ENCODE data around the gene AIDA.
A peak's percentile ranks its signal among the peaks of the same experiment; 100 is the strongest.
"Not testable (repeated sequence)": the region's sequence is repeated elsewhere in the genome, so short reads cannot be mapped to it uniquely, and the experiment has no call there.

The AIDA gene

GRCh38 chr1:222713091-222713961, 1.0 kb upstream of the AIDA start:
- peak; percentile 97 for DNase-seq (ENCODE audit: low spot score)

GRCh38 chr1:222711319-222712252, 705 bp downstream of the AIDA start:
- peak; percentile 38 for DNase-seq (ENCODE audit: low spot score)

DNA sequence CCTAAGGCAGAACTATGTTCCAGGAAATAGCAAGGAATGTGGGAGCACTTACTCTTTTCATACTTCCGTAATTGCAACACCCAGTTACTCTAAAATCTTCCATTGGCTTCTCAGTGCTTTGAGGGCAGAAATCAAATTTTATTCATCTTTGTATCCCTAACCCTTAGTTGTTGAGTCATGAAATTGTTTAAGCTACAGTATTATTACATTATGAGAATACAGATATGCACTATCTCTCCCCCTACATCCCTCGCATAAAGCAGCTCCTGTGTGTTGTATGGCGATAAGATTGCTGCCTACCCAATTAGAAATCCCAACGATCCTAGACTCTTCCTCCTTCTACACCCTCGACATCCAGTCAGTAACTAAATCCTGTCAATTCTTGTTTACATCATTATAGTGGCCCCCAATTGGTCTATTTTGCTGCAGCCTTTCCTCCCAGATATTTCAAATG, 2.6 kb downstream of the AIDA start:
- no peak for DNase-seq (ENCODE audit: low spot score)

DNA sequence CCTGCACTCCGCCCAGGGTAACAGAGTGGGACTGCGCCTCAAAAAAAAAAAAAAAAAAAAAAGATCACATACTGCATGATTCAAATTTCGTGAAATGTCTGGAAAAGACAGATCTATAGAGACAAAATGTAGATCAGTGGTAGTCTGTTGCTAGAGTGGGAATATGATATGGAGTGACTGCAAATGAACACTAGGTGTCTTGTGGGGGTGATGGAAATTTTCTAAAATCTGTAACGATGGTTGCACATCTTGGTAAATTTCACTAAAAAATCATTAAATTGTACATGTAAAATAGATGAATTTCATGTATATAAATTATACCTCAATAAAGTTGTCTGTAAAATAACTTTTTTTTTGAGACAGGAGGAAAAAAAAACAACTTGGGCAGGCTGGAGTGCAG, 5.5 kb downstream of the AIDA start:
- no peak for DNase-seq (ENCODE audit: low spot score)

- DNase-seq (ENCODE audit: low spot score), result no peak
Measured at GRCh38 chr1:222704260-222704659, 8.0 kb downstream of the AIDA start.

DNA sequence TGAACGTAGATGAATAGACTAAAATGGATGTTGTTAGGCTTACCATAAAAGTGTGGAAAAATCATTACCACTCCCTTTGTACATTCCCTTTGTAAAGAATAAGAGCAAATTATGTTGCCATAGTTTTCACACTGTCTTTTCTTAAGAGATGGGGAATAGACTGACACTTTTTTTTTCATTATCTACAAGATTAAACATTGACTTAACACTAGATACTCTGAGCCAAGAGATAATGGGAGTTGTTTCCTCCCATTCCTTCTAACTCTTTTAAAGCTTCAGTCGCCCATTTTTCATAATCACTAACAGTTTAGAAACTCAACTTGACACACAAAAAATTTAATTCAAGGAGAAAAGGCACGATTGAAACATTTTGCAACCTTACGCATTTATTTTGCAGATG, 10.1 kb downstream of the AIDA start:
- DNase-seq (ENCODE audit: low spot score), result no peak

GRCh38 chr1:222697826-222698225, 14.5 kb downstream of the AIDA start:
- no peak for DNase-seq (ENCODE audit: low spot score)

GRCh38 chr1:222697203-222697602, 15.1 kb downstream of the AIDA start:
- no peak for DNase-seq (ENCODE audit: low spot score)

DNA sequence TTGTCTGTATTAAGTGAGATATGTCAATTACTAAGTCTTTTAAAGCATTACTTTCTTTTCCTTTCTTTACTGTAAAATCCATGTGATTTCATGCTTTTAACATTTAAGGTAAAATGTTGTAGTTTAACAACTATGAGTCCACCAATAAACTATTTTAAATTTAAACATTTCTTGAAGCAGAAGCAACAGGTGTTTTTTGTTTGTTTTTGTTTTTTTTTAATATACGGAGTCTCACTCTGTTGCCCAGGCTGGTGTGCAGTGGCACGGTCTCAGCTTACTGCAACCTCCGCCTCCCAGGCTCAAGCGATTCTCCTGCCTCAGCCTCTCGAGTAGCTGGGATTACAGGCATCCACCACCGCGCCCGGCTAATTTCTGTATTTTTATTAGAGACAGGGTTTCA, 15.6 kb downstream of the AIDA start:
- DNase-seq (ENCODE audit: low spot score), result no peak

- no peak for DNase-seq (ENCODE audit: low spot score)
Measured at GRCh38 chr1:222694927-222695326, 17.4 kb downstream of the AIDA start.

DNA sequence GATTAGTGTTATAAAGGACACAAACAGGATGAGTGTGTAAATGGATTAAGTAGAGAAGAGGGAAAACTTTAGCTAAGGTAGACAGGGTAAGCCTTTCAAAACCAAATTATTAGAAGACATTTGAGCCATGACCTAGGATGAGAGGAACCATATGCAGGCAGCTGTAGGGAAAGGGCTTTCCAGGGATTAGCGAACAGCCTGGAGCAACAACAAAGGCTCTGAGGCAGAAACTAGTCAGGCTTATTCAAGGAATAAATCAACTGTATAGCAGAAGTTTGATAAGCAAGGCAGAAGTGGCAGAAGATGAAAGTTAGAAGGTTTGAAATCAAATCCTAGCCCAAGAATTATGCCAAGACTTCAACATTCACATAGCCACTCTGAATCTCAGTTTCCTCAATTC, 21.3 kb downstream of the AIDA start:
- DNase-seq (ENCODE audit: low spot score), result no peak

DNA sequence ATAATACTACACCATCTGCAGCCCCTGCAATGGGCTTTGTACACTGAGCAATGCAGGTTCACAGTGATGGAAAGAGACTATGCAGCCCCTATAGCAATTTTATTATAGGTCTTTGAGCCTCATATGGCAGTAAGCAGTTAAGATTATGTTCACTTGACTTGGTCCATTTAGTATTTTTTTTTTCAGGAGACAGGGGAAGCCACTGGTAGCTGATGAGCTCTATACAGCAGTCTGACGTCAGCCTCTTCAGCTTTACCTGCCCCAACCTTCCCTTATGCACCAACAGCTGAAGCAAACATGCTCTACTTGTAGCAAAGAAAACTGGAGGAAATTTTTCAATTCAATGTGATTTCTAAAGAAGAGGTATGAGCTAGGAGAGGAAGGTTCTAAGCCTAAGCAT, 32.2 kb downstream of the AIDA start:
- no peak for DNase-seq (ENCODE audit: low spot score)

GRCh38 chr1:222670110-222670509, 42.2 kb downstream of the AIDA start:
- DNase-seq (ENCODE audit: low spot score), result no peak

DNA sequence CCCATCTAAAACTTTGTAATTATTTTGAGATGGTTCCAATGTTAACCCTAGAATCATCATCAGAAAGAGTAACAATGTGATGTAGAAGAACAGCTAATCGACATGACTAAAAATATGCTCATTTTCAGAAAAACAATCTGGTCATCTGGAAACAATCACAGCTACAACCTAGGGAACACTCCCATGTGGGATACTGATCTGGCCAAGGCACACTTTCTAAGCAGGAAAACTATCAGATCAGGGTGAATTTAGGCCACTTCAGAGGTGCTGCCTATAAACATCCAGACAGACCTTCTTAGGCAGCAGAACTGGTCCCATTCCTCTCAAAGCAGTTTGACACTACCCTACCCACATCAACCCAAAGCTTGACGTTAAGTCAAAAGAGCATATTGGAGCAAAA, 43.2 kb downstream of the AIDA start:
- DNase-seq (ENCODE audit: low spot score), result not testable (repeated sequence)

DNA sequence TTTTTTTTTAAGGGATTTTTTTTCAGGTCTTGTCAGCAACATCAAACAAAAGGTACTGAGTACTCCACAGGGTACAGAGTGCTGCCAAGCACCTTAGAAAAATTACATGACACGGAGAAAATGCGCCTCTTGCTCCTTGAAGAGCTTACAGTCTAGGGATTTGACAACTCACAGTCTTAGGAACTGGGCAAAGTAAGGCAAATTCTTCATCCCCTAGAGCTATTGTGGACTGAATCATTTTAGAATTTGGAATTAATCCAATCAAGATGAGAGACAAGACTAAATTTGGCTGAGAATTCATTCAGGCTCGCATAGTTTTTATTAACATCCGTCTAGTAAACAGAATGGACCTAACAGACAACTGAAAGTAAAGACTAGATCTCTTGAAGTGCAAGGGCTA, 44.1 kb downstream of the AIDA start:
- not testable (repeated sequence) for DNase-seq (ENCODE audit: low spot score)

DNA sequence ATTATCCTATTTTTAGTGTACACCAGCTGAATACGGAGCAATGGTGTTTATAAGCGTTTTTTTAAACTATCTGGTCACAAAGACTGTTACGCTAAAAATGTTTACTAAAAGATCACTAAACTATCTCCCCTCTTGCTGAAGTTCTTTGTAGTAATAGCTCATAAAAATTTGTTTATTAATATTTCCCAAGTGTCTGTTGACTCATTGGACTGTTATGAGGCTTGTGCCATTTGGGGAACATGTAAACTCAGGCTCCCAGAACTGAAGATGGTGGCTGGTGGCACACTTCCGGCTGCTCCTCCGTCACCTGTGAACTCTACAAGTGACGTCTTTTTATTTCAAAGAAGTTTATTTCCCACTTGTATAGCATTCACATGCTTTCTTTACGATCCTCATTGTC, 46.3 kb downstream of the AIDA start:
- DNase-seq (ENCODE audit: low spot score), result no peak

DNA sequence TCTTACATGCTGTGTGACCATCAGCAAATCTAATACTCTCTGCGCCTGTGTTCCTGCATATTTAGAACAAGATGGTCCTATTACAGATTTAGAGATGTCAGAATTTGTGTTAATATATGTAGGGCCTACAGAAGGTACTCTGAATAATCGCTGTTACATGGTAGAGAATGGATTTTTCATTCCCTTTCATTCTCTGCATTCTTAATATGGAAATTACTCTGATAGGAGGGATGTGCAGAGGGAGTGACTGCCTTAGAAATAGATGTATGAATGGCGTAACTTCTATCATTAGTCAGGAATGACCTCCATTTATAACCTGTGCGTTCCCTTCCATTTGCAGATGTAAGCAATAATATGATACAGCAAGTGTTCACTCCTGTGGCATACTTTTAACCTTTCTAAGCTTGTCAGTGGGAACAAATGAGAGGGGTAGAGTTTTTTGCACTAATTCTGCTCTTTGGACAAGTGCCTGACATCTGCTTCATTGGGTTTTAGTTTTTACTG, 48.8 kb downstream of the AIDA start:
- DNase-seq (ENCODE audit: low spot score), result no peak

GRCh38 chr1:222657899-222658298, 54.4 kb downstream of the AIDA start:
- no peak for DNase-seq (ENCODE audit: low spot score)

- no peak for DNase-seq (ENCODE audit: low spot score)
Measured at GRCh38 chr1:222656391-222657155, 55.7 kb downstream of the AIDA start.

DNA sequence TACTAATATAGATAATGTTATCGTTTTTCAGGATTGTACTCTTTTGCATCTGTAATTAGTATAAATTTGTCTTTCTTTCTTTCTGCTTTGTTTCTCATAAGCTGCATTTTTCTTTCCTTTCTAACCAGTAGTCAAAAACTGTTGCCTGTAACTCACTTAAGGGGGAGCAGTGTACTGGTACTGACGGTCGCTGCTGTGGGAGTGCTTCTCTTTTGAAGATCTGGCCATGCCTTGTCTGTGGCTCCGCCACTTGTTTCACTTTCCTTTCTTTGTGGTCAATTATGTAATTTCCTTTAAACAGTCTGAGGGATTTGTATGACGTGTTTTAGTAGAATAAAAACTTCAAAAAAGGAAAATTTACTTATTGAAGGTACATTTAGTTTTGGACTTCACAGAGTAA, 57.4 kb downstream of the AIDA start:
- DNase-seq (ENCODE audit: low spot score), result peak; percentile 77

GRCh38 chr1:222653178-222653827, 59.0 kb downstream of the AIDA start:
- DNase-seq (ENCODE audit: low spot score), result no peak

All from pons (tissue), 1 donor.